Myocyte (in vitro differentiated cells): ENCODE data around the gene SPSB4. TPM values are rescaled to one million over a fixed set of nuclear protein-coding genes. Genes with fewer than 3 reads are reported as not detected.
"Not testable (repeated sequence)": the region's sequence is repeated elsewhere in the genome, so short reads cannot be mapped to it uniquely, and the experiment has no call there.

Experiments
- DNase-seq: peaks from one replicate; pipeline ENCODE4 v3.0.0-alpha.2; 2012; ENCODE audit warnings: low read depth
- polyA plus RNA-seq: library from polyadenylated mRNA; unstranded; fragments of >200 nt; gene quantifications from one replicate; pipeline ENCODE4 v1.2.1, GENCODE V29; 2012; ENCODE audit warnings: missing spikeins
- total RNA-seq: library from RNA; depleted of rRNA; stranded (reverse); fragments of >200 nt; gene quantifications from 2 replicates; pipeline ENCODE4 v1.2.3, GENCODE V29; 2014

The SPSB4 gene
- 0.88 and 1.4 TPM in 2 replicates for total RNA-seq
- 0.25 TPM for polyA plus RNA-seq

GRCh38 chr3:141050576-141051442, at the start of gene SPSB4:
TSS of gene SPSB4 (plus strand) at chr3:141051347. CDS start at chr3:141066105, 14,758 bp downstream.
- peak; percentile 85 for DNase-seq

GRCh38 chr3:141006344-141006743, 44.8 kb upstream of the SPSB4 start:
- no peak for DNase-seq

GRCh38 chr3:141009496-141009895, 41.7 kb upstream of the SPSB4 start:
- DNase-seq = no peak

- peak; percentile 86 for DNase-seq
Observed at GRCh38 chr3:141011232-141011996, 39.7 kb upstream of the SPSB4 start.

- no peak for DNase-seq
Observed at GRCh38 chr3:141011997-141012262, 39.2 kb upstream of the SPSB4 start.

GRCh38 chr3:141012571-141012970, 38.6 kb upstream of the SPSB4 start:
- DNase-seq = no peak

- peak; percentile 51 for DNase-seq
Observed at GRCh38 chr3:141015481-141015880, 35.7 kb upstream of the SPSB4 start.

GRCh38 chr3:141017366-141018322, 33.5 kb upstream of the SPSB4 start:
- not testable (repeated sequence) for DNase-seq

- no peak for DNase-seq
Observed at GRCh38 chr3:141019244-141019643, 31.9 kb upstream of the SPSB4 start.

- DNase-seq = peak; percentile 54
Observed at GRCh38 chr3:141020143-141020830, 30.9 kb upstream of the SPSB4 start.

- no peak for DNase-seq
Observed at GRCh38 chr3:141021261-141021660, 29.9 kb upstream of the SPSB4 start.

GRCh38 chr3:141030296-141030695, 20.9 kb upstream of the SPSB4 start:
- DNase-seq = no peak

GRCh38 chr3:141039589-141039988, 11.6 kb upstream of the SPSB4 start:
- no peak for DNase-seq

GRCh38 chr3:141044695-141045641, 6.2 kb upstream of the SPSB4 start:
- DNase-seq = no peak

- DNase-seq = no peak
Observed at GRCh38 chr3:141045849-141046248, 5.3 kb upstream of the SPSB4 start.

- DNase-seq = no peak
Observed at GRCh38 chr3:141047168-141047567, 4.0 kb upstream of the SPSB4 start.

GRCh38 chr3:141049681-141050080, 1.5 kb upstream of the SPSB4 start:
- peak; percentile 12 for DNase-seq

GRCh38 chr3:141051443-141052200, 475 bp downstream of the SPSB4 start:
- DNase-seq = peak; percentile 47
